ENCODE results near the gene DUSP5. TPM values are rescaled to one million over a fixed set of nuclear protein-coding genes. Genes with fewer than 3 reads are reported as not detected.

The DUSP5 gene
- total RNA-seq, 2 donors from 2014 or later: 91.9 to 147 TPM

DNA sequence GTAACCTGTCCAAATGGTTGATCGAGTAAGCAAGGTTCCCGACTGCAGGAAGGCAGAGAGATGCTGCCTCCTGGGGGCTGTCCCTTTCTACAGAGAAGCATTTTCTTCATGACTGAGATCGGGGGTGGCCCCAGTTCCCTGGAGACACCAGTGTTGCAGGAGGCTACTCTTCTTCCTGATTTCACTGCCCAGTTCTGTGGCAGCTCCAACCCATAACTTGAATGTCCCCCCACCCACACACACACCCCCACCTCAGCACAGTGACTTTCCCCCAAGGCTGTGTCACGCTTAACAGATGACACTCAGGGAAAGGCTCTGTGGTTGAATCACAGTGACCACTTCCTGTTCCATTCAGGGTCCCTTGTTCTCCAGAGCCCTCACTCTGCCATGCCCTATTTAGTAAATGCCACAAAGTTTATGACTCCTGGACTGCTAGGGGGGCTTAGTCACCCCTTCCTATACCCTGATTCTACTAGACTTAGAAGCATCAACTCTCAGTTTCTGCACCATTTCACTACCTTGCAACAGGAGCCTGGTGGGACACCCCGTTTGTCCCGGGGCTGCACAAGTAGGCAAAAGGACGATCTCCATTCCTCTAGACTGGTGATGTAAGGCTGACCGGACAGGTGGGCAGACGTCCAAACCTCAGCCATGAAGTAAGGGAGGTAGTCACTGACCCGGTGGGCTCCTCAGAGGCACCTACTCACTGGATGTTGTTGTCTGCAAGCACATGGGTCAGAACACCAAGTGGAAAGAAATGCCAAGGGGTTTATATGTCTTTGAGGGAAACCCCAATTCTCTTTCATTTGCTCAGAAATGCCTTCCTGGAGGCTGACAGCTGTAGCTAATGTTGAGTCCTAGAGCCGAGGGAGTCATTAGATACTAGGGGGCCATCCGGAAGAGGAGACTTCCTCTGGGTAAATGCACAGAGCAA, 38.5 kb downstream of the DUSP5 start:
- Mint-ChIP-seq H3K36me3 (ENCODE audit: low read depth) (peaks cover 2% of the 10 kb centered on the region), H3K4me3 (peak overlapping the region; percentile 45), H3K27me3 (no peaks in the 10 kb centered on the region), H3K4me1 (peaks cover 18% of the 10 kb centered on the region), H3K27ac (no peak overlapping the region)
- ATAC-seq: peak; percentile 88
- peak in 1 of 3 donors; percentile 22 for DNase-seq
- no peaks in the 10 kb centered on the region for H3K9me3 ChIP-seq (ENCODE audit: control insufficient read depth, low read length, poor library complexity, severe bottlenecking)

DNA sequence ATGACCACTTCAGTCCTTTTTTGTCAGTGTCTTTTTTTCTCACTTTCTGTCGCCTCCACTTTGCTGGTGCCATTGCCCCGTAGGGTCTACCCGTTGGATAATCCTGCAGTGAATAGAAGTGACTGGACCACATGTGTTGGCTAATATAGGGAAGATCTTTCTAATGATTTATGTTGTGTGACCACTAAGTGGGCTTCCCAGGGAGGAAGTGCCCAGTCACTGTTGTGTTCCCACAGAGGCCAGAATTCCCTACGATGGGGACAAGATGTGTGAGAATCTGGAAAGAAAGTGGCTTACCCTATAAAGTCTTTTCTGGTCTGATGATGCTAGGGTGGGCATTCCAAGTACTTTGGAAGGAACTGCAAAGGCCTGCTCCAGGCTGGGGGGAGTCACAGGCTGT, 41.4 kb downstream of the DUSP5 start:
- Mint-ChIP-seq H3K36me3 (ENCODE audit: low read depth) (peaks cover 2% of the 10 kb centered on the region), H3K27ac (no peak overlapping the region)

GRCh38 chr10:110540031-110540430, 42.3 kb downstream of the DUSP5 start:
- ATAC-seq (no peak), DNase-seq (no peak)
- no peaks in the 10 kb centered on the region for H3K9me3 ChIP-seq (ENCODE audit: control insufficient read depth, low read length, poor library complexity, severe bottlenecking)
- Mint-ChIP-seq H3K27ac (no peak overlapping the region), H3K4me1 (peaks cover 16% of the 10 kb centered on the region), H3K4me3 (no peak overlapping the region), H3K27me3 (no peaks in the 10 kb centered on the region), H3K36me3 (ENCODE audit: low read depth) (peaks cover 2% of the 10 kb centered on the region)

More for the DNA sequence above, 41.4 kb downstream of the DUSP5 start:
- Mint-ChIP-seq H3K27me3 (no peaks in the 10 kb centered on the region), H3K4me1 (peaks cover 19% of the 10 kb centered on the region), H3K4me3 (no peak overlapping the region)
- DNase-seq (no peak), ATAC-seq (no peak)
- no peaks in the 10 kb centered on the region for H3K9me3 ChIP-seq (ENCODE audit: control insufficient read depth, low read length, poor library complexity, severe bottlenecking)

DNA sequence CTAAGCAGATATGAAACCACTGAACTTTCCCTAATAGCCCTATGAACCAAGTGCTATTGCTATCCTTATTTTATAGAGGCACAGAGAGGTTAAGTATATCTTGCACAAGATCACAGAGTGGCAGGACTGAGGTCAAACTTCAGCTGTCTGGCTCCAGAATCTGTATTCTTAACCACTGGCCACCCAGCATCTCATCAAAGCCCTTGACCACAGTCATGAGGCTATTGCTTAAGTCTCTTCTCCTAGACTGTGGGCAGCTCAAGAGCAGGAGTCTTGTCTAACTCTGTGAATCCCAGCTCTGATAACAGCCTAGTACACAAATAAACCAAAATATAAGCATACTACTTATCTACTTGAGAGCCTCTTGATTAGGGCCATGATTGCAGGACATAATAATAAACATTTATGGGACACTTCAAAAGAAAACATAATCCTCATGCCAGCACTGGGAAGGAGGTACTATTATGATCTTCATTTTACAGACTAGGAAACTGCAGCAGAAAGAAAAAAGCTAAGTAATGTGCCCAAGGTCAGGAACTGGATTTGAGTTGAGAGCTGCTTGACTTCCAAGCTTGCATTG, 47.3 kb downstream of the DUSP5 start:
- no peak overlapping the region for H3K27ac Mint-ChIP-seq
- H3K36me3 Mint-ChIP-seq (ENCODE audit: low read depth): no peaks in the 10 kb centered on the region
- ATAC-seq (no peak), DNase-seq (no peak)
- no peaks in the 10 kb centered on the region for H3K27me3 Mint-ChIP-seq
- no peaks in the 10 kb centered on the region for H3K9me3 ChIP-seq (ENCODE audit: control insufficient read depth, low read length, poor library complexity, severe bottlenecking)
- H3K4me1 Mint-ChIP-seq: peaks cover 6% of the 10 kb centered on the region
- H3K4me3 Mint-ChIP-seq: no peak overlapping the region

- no peaks in the 10 kb centered on the region for H3K36me3 Mint-ChIP-seq (ENCODE audit: low read depth)
- no peaks in the 10 kb centered on the region for H3K9me3 ChIP-seq (ENCODE audit: control insufficient read depth, low read length, poor library complexity, severe bottlenecking)
- H3K27ac Mint-ChIP-seq: no peak overlapping the region
- H3K4me3 Mint-ChIP-seq: no peak overlapping the region
- DNase-seq: no peak
- H3K4me1 Mint-ChIP-seq: peaks cover 6% of the 10 kb centered on the region
- peaks cover under 1% of the 10 kb centered on the region for H3K27me3 Mint-ChIP-seq
- ATAC-seq: no peak
Measured at GRCh38 chr10:110546077-110546476, 48.4 kb downstream of the DUSP5 start.

GRCh38 chr10:110546499-110547110, 48.9 kb downstream of the DUSP5 start:
- peak overlapping the region; percentile 67 for H3K27ac Mint-ChIP-seq
- no peaks in the 10 kb centered on the region for H3K9me3 ChIP-seq (ENCODE audit: control insufficient read depth, low read length, poor library complexity, severe bottlenecking)
- DNase-seq: no peak
- peaks cover 6% of the 10 kb centered on the region for H3K4me1 Mint-ChIP-seq
- no peak for ATAC-seq
- peaks cover 6% of the 10 kb centered on the region for H3K27me3 Mint-ChIP-seq
- H3K36me3 Mint-ChIP-seq (ENCODE audit: low read depth): no peaks in the 10 kb centered on the region
- H3K4me3 Mint-ChIP-seq: no peak overlapping the region

DNA sequence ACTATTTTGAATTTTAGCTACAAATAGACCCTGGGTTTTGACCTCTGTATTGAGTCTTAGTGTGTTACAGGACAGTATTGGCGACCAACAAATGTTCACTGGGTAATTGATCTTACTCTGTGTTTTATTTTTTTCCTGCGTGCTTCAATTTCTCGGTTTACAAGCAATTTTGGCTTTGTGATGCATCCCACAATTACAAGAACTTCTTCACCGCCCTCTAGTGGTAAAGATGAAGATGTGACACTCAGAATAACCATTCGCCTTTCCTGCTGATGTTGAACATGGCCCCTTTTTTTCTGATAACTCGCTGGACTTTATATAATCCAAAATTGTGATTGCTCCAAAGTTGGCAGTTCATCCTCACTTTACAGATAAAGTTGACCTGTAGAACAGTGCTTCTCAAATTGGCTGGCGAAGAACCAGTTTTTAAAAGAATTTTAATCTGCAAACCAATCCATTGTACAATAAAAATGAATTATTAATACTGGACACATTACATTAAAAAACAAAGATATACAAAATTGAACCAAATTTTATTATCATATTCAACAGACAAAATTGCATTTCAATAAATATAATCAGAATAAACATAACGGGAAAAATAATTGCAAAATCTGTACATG, 49.5 kb downstream of the DUSP5 start:
- peaks cover 13% of the 10 kb centered on the region for H3K27me3 Mint-ChIP-seq

GRCh38 chr10:110548002-110548401, 50.3 kb downstream of the DUSP5 start:
- ATAC-seq (no peak), DNase-seq (no peak)
- H3K27ac Mint-ChIP-seq: no peak overlapping the region
- no peak overlapping the region for H3K4me3 Mint-ChIP-seq
- no peaks in the 10 kb centered on the region for H3K36me3 Mint-ChIP-seq (ENCODE audit: low read depth)
- H3K27me3 Mint-ChIP-seq: peaks cover 18% of the 10 kb centered on the region
- H3K9me3 ChIP-seq (ENCODE audit: control insufficient read depth, low read length, poor library complexity, severe bottlenecking): no peaks in the 10 kb centered on the region
- H3K4me1 Mint-ChIP-seq: peaks cover 6% of the 10 kb centered on the region

More for the DNA sequence above, 49.5 kb downstream of the DUSP5 start:
- H3K4me1 Mint-ChIP-seq: peaks cover 6% of the 10 kb centered on the region
- H3K9me3 ChIP-seq (ENCODE audit: control insufficient read depth, low read length, poor library complexity, severe bottlenecking): no peaks in the 10 kb centered on the region
- H3K4me3 Mint-ChIP-seq: no peak overlapping the region
- H3K36me3 Mint-ChIP-seq (ENCODE audit: low read depth): no peaks in the 10 kb centered on the region
- peak overlapping the region; percentile 67 for H3K27ac Mint-ChIP-seq
- ATAC-seq (peak; percentile 84), DNase-seq (no peak)

DNA sequence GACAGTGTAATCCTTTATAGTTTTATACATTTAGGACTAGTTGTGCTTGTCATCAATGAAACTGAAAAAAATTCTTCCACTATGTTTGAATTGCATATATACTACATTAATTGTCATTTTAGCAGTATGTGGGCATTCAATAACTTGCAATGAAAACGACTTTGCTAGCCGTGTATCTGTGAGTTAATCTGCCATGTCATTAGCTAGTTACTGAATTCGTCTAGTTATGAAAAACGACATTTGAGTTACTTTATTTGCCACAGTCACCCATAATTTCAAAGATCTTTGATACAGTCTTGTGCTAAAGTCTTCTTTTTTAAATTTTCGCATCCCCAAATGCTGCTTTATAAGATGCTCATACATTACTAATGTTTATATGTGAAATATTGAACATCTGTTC, 51.5 kb downstream of the DUSP5 start:
- no peak overlapping the region for H3K27ac Mint-ChIP-seq
- ATAC-seq: no peak
- peaks cover 5% of the 10 kb centered on the region for H3K4me1 Mint-ChIP-seq
- H3K4me3 Mint-ChIP-seq: no peak overlapping the region
- no peaks in the 10 kb centered on the region for H3K36me3 Mint-ChIP-seq (ENCODE audit: low read depth)
- H3K9me3 ChIP-seq (ENCODE audit: control insufficient read depth, low read length, poor library complexity, severe bottlenecking): no peaks in the 10 kb centered on the region
- no peak for DNase-seq
- peaks cover 18% of the 10 kb centered on the region for H3K27me3 Mint-ChIP-seq

- peaks cover 9% of the 10 kb centered on the region for H3K4me1 Mint-ChIP-seq
- peaks cover 36% of the 10 kb centered on the region for H3K27me3 Mint-ChIP-seq
- H3K36me3 Mint-ChIP-seq (ENCODE audit: low read depth): no peaks in the 10 kb centered on the region
- no peak overlapping the region for H3K27ac Mint-ChIP-seq
- no peaks in the 10 kb centered on the region for H3K9me3 ChIP-seq (ENCODE audit: control insufficient read depth, low read length, poor library complexity, severe bottlenecking)
- ATAC-seq (no peak), DNase-seq (no peak)
- H3K4me3 Mint-ChIP-seq: no peak overlapping the region
Measured at GRCh38 chr10:110553905-110554304, 56.2 kb downstream of the DUSP5 start.

- no peak for ATAC-seq
Measured at GRCh38 chr10:110556296-110556695, 58.6 kb downstream of the DUSP5 start.

GRCh38 chr10:110556969-110557601, 59.4 kb downstream of the DUSP5 start:
- H3K27me3 Mint-ChIP-seq: peaks cover 43% of the 10 kb centered on the region
- H3K9me3 ChIP-seq (ENCODE audit: control insufficient read depth, low read length, poor library complexity, severe bottlenecking): no peaks in the 10 kb centered on the region
- ATAC-seq (peak; percentile 99), DNase-seq (peak; percentile 18 to 55 (median 24))
- H3K36me3 Mint-ChIP-seq (ENCODE audit: low read depth): peaks cover 3% of the 10 kb centered on the region
- peaks cover 11% of the 10 kb centered on the region for H3K4me1 Mint-ChIP-seq
- H3K4me3 Mint-ChIP-seq: peak overlapping the region; percentile 36
- peak overlapping the region; percentile 14 for H3K27ac Mint-ChIP-seq

More at GRCh38 chr10:110556296-110556695, 58.6 kb downstream of the DUSP5 start:
- peaks cover 11% of the 10 kb centered on the region for H3K4me1 Mint-ChIP-seq
- H3K4me3 Mint-ChIP-seq: no peak overlapping the region
- H3K36me3 Mint-ChIP-seq (ENCODE audit: low read depth): peaks cover 3% of the 10 kb centered on the region
- no peaks in the 10 kb centered on the region for H3K9me3 ChIP-seq (ENCODE audit: control insufficient read depth, low read length, poor library complexity, severe bottlenecking)
- no peak overlapping the region for H3K27ac Mint-ChIP-seq
- H3K27me3 Mint-ChIP-seq: peaks cover 43% of the 10 kb centered on the region
- no peak for DNase-seq

Data from T-helper 17 cell (primary cell).